ENCODE measurements around the gene IPO9. TPM values are rescaled to one million over a fixed set of nuclear protein-coding genes. Genes with fewer than 3 reads are reported as not detected.

The IPO9 gene
- total RNA-seq, 4 donors from 2014 or later: 9.6 to 23.1 (median 13.4) TPM

DNA sequence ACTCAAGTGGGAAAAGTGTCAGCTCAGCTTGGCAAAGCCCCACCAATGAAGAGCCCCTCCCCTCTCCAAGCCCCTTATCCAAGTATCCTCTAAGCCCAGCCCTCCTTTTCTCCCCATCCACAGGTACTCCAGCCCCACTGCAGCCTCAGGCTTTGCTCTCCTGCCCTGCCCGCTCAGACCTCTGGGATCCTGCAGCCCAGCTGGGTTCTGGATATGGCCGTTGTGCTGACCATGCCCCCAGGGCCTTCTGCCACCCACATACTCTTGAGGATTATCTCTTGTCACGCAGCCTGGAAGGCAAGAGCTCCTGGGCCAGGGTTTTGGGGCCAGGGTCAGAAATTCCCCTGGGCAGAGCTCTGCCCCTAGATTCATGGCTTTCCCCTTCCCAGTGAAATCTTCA is 64.5 kb downstream of the IPO9 start:
- H3K27me3 ChIP-seq: peaks cover 0 to 4% of the 10 kb centered on the region in 2 donors
- no peak for DNase-seq
- no peak overlapping the region for H3K4me3 ChIP-seq
- H3K9me3 ChIP-seq: no peaks in the 10 kb centered on the region
- no peak overlapping the region for H3K27ac ChIP-seq
- no peaks in the 10 kb centered on the region for H3K36me3 ChIP-seq
- peaks cover 0 to 22% (median 5%) of the 10 kb centered on the region in 4 donors for H3K4me1 ChIP-seq
- no peak for TF ChIP-seq POLR2A (IDR thresholded peaks at IDR 0.05)

DNA sequence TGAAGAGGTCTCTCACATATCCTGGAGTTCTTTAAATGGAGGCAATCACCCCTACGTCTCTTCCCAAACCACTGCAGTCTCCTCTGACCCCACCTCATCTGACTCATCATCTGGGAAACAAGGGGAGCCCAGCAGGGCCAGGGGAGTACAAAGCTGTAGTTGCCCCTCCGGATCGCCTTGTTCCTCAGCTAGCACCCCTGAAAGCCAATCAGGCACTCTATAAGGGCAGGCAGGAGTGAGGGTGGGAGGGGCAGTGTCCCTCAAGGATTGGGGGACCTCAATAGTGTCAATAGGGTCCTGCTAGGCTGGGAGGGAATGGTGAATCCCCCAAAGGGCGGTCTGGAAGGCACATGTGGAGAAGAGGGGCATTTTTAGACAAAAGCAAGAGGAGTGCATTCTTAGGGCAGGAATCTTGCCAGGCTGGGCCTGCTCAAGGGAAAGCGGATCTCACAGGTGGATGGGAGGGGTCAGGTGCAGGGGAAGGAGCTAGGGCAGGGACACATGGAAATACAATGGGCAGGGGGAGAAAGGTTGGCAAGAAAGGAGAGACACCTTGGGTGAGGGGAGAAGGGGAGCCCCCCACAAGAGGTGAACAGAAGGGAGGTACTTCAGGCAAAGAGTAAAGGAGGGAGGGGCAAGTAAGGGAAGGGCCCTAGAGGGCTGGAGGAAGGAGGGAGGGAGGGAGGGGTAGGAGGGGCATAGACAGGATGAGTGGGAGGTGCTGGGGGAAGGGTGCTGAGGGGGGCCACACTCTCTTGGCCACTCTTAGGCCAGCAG is 65.6 kb downstream of the IPO9 start:
- Histone ChIP-seq H3K36me3 (peaks cover 0 to 4% (median 0%) of the 10 kb centered on the region in 3 donors), H3K27me3 (no peaks in the 10 kb centered on the region), H3K27ac (peak overlapping the region in 1 of 4 donors; percentile 45), H3K9me3 (no peaks in the 10 kb centered on the region), H3K4me3 (no peak overlapping the region), H3K4me1 (peaks cover 0 to 18% (median 0%) of the 10 kb centered on the region in 4 donors)
- DNase-seq: no peak
- TF ChIP-seq, protein P1, sequence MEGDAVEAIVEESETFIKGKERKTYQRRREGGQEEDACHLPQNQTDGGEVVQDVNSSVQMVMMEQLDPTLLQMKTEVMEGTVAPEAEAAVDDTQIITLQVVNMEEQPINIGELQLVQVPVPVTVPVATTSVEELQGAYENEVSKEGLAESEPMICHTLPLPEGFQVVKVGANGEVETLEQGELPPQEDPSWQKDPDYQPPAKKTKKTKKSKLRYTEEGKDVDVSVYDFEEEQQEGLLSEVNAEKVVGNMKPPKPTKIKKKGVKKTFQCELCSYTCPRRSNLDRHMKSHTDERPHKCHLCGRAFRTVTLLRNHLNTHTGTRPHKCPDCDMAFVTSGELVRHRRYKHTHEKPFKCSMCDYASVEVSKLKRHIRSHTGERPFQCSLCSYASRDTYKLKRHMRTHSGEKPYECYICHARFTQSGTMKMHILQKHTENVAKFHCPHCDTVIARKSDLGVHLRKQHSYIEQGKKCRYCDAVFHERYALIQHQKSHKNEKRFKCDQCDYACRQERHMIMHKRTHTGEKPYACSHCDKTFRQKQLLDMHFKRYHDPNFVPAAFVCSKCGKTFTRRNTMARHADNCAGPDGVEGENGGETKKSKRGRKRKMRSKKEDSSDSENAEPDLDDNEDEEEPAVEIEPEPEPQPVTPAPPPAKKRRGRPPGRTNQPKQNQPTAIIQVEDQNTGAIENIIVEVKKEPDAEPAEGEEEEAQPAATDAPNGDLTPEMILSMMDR (IDR thresholded peaks at IDR 0.05): no peak
- no peak for TF ChIP-seq POLR2A (IDR thresholded peaks at IDR 0.05)

DNA sequence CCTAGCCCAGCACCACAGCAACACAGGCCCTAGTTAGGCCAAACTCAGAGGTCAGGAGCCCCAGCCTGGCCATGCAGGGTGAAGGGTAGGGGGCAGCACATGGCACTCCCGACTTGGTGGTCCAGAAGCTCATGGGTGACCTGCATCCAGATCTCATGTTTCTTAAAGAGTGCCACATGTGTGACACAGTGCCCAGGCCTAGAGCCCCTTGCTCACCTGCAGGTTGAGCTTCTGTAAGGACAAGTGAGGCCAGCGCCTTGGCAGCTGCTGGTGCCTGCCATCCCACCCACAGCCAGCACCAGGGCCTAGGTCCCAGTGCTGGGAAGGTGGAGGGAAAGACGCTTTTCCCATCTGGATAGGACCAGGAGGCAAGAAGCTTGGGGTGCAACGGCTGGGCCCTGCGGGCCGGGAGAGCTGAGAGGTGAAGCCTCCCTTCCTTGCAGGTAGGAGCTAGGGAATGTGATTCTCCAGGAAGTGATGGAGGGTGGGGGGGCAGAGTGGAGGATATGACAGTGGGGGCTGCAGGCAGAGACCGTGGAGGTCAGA is 66.2 kb downstream of the IPO9 start:
- no peaks in the 10 kb centered on the region for H3K27me3 ChIP-seq
- peaks cover 0 to 4% (median 0%) of the 10 kb centered on the region in 3 donors for H3K36me3 ChIP-seq
- no peaks in the 10 kb centered on the region for H3K9me3 ChIP-seq
- TF ChIP-seq, protein P1 (IDR thresholded peaks at IDR 0.05): no peak
- TF ChIP-seq POLR2A (IDR thresholded peaks at IDR 0.05): no peak
- H3K27ac ChIP-seq: peak overlapping the region in 1 of 4 donors; percentile 45
- H3K4me3 ChIP-seq: no peak overlapping the region
- no peak for DNase-seq
- H3K4me1 ChIP-seq: peaks cover 0 to 12% (median 0%) of the 10 kb centered on the region in 4 donors

DNA sequence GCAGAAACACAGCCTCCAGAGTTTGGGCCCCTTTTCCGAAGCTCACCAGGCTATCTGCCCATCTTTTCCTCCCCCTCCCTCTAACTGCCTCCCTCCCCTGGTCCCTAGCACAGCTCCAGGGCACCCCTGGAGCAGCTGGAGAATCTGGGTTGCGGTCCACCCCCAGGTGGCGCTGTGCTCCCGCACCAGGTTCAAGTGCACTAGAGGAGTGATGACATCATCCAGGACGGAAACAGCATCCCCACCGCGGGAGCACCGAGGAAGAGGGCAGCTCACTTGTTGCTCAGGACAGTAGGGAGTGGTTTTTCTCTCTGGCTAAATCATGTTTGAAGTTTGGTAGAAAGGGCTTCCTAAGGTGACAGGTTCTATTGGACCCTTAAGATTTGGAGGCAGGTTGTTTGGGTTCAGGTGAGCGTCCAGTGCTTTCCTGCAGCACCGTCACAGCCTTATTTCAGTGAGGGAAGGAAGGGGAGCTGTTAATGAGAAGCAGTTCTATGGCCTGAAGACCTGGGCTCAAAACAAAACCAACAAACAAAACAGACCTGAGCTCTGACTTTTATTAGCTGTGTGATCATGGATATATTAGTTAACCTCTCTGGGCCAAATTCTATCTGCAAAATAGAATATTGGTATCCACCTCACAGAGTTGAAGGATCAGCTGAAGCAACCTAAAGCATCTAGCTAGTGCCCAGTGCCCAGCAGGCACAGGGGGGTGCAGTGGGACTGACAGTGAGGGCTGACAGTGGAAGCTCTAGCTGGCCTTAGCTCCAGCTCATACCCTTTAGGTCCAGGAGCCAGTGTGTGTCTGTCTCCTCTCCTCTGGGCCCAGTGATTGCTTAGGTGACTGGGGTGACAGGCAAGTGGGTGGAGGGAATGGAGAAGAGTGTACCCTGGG is 67.2 kb downstream of the IPO9 start:
- Histone ChIP-seq H3K27me3 (no peaks in the 10 kb centered on the region), H3K4me1 (peaks cover 0 to 12% (median 0%) of the 10 kb centered on the region in 4 donors), H3K9me3 (no peaks in the 10 kb centered on the region), H3K36me3 (peaks cover 0 to 4% (median 0%) of the 10 kb centered on the region in 3 donors), H3K4me3 (no peak overlapping the region), H3K27ac (peak overlapping the region in 3 of 4 donors; percentile 18 to 62 (median 49))
- peak; percentile 72 to 94 (median 91) for DNase-seq
- TF ChIP-seq, protein P1 (IDR thresholded peaks at IDR 0.05): peak; percentile 79 to 94 (median 90)
- TF ChIP-seq POLR2A (IDR thresholded peaks at IDR 0.05): peak in 1 of 2 donors; percentile 10

DNA sequence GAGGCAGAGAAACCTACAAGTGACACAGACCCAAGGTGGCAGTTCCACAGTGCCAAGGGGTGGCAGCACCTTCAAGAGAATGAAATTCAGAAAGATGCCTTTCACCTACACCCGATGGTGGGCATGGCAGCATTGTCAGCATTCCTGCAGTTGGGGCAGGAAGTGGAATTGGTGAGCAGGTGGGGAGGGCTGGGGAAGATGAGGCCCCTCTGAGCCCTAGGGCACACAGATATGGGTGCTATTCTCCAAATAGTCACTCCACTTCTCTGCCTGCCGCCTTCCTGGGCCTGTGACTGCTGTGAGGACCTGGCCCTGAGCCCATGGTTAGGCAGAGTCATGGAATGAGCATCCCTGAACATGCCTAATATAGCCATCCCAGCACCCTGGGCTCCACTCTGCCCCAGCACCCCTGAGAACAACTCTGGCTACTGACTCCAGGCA is 68.0 kb downstream of the IPO9 start:
- H3K36me3 ChIP-seq: peaks cover 0 to 4% (median 0%) of the 10 kb centered on the region in 3 donors
- no peaks in the 10 kb centered on the region for H3K27me3 ChIP-seq
- H3K27ac ChIP-seq: peak overlapping the region in 2 of 4 donors; percentile 49 to 62
- peaks cover 0 to 12% (median 0%) of the 10 kb centered on the region in 4 donors for H3K4me1 ChIP-seq
- DNase-seq: no peak
- H3K4me3 ChIP-seq: no peak overlapping the region
- TF ChIP-seq, protein P1 (IDR thresholded peaks at IDR 0.05): no peak
- TF ChIP-seq POLR2A (IDR thresholded peaks at IDR 0.05): no peak
- no peaks in the 10 kb centered on the region for H3K9me3 ChIP-seq

Data from Peyer's patch (tissue), 4 donors.